Midbrain (tissue), 1 donor: ENCODE data around the gene MYO1F.
"Not testable (repeated sequence)": the region's sequence is repeated elsewhere in the genome, so short reads cannot be mapped to it uniquely, and the experiment has no call there.

Experiments
- DNase-seq: peaks from one replicate; lab custom pipeline; 2025; lab: John Stamatoyannopoulos, UW

The MYO1F gene

GRCh38 chr19:8577247-8577646 is at the start of gene MYO1F:
TSS of gene MYO1F (minus strand) at chr19:8577442. CDS start at chr19:8577309, 133 bp downstream.
- peak; percentile 5 for DNase-seq

GRCh38 chr19:8626842-8627241 is 49.6 kb upstream of the MYO1F start:
- DNase-seq, result no peak

- DNase-seq, result not testable (repeated sequence)
Measured at GRCh38 chr19:8622886-8623285, 45.6 kb upstream of the MYO1F start.

- no peak for DNase-seq
Measured at GRCh38 chr19:8618751-8619150, 41.5 kb upstream of the MYO1F start.

- DNase-seq, result no peak
Measured at GRCh38 chr19:8617984-8618383, 40.7 kb upstream of the MYO1F start.

GRCh38 chr19:8617325-8617724 is 40.1 kb upstream of the MYO1F start:
- not testable (repeated sequence) for DNase-seq

GRCh38 chr19:8616861-8617260 is 39.6 kb upstream of the MYO1F start:
- no peak for DNase-seq

- DNase-seq, result peak; percentile 26
Measured at GRCh38 chr19:8615813-8616596, 38.8 kb upstream of the MYO1F start.

GRCh38 chr19:8615024-8615423 is 37.8 kb upstream of the MYO1F start:
- DNase-seq, result no peak

- DNase-seq, result no peak
Measured at GRCh38 chr19:8614455-8614854, 37.2 kb upstream of the MYO1F start.

GRCh38 chr19:8612807-8613171 is 35.5 kb upstream of the MYO1F start:
- DNase-seq, result no peak

- no peak for DNase-seq
Measured at GRCh38 chr19:8611877-8612806, 34.9 kb upstream of the MYO1F start.

GRCh38 chr19:8611391-8611876 is 34.2 kb upstream of the MYO1F start:
- no peak for DNase-seq

GRCh38 chr19:8610936-8611300 is 33.7 kb upstream of the MYO1F start:
- DNase-seq, result no peak

GRCh38 chr19:8610041-8610935 is 33.0 kb upstream of the MYO1F start, which contains the start of gene ADAMTS10:
TSS of gene ADAMTS10 (minus strand) at chr19:8610715. CDS start at chr19:8605710, 5,005 bp downstream.
- no peak for DNase-seq

GRCh38 chr19:8609279-8610040 is 32.2 kb upstream of the MYO1F start:
- no peak for DNase-seq

- no peak for DNase-seq
Measured at GRCh38 chr19:8608941-8609278, 31.7 kb upstream of the MYO1F start.

- no peak for DNase-seq
Measured at GRCh38 chr19:8607386-8607785, 30.1 kb upstream of the MYO1F start.

- no peak for DNase-seq
Measured at GRCh38 chr19:8605514-8605913, 28.3 kb upstream of the MYO1F start.

- DNase-seq, result no peak
Measured at GRCh38 chr19:8601796-8602195, 24.6 kb upstream of the MYO1F start.

- no peak for DNase-seq
Measured at GRCh38 chr19:8600816-8601215, 23.6 kb upstream of the MYO1F start.
